ENCODE measurements around the gene FAM90A1. TPM values are rescaled to one million over a fixed set of nuclear protein-coding genes. Genes with fewer than 3 reads are reported as not detected.
"Not testable (repeated sequence)": the region's sequence is repeated elsewhere in the genome, so short reads cannot be mapped to it uniquely, and the experiment has no call there.

Gene FAM90A1, protein sequence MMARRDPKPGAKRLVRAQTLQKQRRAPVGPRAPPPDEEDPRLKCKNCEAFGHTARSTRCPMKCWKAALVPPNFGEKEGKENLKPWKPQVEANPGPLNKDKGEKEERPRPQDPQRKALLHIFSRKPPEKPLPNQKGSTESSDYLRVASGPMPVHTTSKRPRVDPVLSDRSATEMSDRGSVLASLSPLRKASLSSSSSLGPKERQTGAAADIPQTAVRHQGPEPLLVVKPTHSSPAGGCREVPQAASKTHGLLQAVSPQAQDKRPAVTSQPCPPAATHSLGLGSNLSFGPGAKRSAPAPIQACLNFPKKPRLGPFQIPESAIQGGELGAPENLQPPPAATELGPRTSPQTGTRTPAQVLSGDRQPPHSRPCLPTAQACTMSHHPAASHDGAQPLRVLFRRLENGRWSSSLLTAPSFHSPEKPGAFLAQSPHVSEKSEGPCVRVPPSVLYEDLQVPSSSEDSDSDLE
- total RNA-seq = not detected

DNA sequence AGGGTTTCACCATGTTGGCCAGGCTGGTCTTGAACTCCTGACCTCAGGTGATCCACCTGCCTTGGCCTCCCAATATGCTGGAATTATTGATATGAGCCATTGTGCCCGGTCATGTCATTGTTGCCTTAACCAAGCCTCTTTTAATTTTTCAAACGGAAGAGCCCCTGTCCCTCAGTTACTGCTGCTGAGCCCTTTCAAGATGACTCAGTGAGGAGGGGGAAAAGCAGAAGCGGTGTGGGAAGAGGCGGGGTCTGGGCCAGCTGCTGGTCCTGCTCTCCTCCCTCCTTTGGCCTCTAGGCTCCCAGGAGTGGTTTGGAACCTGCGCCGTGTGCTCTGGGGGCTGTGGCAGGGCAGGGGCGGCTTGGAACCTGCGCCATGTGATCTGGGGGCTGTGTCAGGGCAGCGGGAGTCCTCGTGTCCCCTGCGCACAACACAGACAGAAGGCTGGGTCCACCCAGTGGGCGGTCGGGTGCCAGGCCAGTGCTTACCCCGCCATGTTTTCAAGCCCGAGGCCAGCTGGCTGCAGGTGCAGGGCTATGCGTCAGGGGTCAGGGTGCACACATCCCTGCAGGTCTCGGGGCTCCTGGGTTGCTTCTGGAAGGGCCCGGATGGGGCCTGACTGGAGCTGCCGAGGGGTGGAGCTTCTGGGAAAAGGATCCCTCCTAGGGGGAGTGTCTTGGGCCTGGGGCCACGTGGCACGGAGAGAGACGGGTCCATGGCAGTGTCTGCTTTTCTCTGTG is at the start of gene FAM90A1:
Gene FAM90A1 (minus strand): TSS at position 627 of the 740 bp plus-strand sequence. CDS start 2,786 bp downstream, outside the sequence.
- peak within 1 kb of the TSS in 1 of 2 donors; percentile 48 for H3K4me3 ChIP-seq
- H3K9me3 ChIP-seq; intact Hi-C loops (cut with DNase I); H3K27me3 ChIP-seq; H3K27ac ChIP-seq; H3K36me3 ChIP-seq; DNase-seq (ENCODE audit: extremely low spot score in 2 of 2): not testable (repeated sequence)
- peaks cover 11% of the 10 kb centered on the region for H3K4me1 ChIP-seq

DNA sequence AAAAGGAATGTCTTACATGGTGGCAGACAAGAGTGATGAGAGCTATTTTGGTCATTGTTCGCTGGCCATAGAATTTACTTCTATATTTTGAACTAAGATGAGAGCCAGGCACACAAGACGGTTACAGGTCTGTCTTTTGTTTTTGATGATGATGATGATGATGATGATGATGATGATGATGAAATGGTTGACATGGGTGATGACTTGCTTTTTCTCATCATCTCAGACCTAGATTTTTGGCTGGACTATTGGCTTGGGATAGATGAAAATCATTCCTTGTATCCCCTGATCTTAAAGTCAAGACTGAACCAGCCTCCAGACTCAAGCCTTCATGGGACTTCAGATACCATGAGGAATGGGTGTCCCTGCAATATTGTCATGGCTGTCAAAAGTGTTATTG is 49.0 kb upstream of the FAM90A1 start:
- H3K27me3 ChIP-seq; H3K4me3 ChIP-seq; H3K36me3 ChIP-seq; H3K4me1 ChIP-seq; H3K27ac ChIP-seq; DNase-seq (ENCODE audit: extremely low spot score in 2 of 2); H3K9me3 ChIP-seq; intact Hi-C loops (cut with DNase I): not testable (repeated sequence)

DNA sequence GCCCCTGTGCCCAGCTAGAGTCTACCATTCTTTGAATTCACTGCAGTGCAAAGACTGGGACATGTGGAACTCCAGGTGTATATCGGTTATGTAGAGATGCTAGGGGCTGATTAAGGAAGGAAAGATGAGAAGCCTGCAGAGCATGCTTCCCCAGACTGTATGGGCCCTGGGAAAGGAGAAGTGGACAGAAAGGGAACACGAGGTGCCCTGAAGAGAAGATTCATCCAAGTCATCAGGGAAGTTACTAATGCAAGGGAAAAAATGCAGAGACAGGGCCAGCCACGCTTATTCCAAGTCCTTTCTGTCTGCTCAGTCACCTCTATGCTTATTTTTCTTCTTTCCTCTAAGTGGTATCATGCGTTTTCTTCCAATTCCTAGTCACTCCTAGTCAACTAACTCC is 39.3 kb upstream of the FAM90A1 start:
- intact Hi-C loops (cut with DNase I); H3K27me3 ChIP-seq; H3K27ac ChIP-seq; DNase-seq (ENCODE audit: extremely low spot score in 2 of 2); H3K9me3 ChIP-seq; H3K4me3 ChIP-seq; H3K36me3 ChIP-seq; H3K4me1 ChIP-seq: not testable (repeated sequence)

DNA sequence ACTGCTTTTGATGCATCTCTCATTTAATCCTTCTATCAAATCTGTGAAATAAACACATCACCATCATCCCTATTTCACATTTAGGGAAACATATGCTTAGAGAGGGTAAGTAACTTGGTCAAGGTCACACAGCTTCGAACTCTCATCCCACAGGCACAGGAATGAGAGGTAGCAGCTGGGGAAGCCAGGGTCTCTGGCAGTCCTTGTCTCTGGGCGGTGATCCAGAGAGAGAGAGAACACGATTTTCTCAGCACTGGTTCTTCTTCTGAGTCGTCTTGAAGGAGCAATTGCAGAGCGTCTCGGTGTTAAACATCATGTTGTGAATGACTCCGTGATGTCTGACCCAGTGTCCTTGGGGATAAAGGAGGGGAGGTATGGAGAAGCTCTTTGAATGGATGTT is 36.8 kb upstream of the FAM90A1 start:
- H3K27ac ChIP-seq; intact Hi-C loops (cut with DNase I); H3K4me3 ChIP-seq; H3K27me3 ChIP-seq; H3K4me1 ChIP-seq; H3K36me3 ChIP-seq; H3K9me3 ChIP-seq; DNase-seq (ENCODE audit: extremely low spot score in 2 of 2): not testable (repeated sequence)

DNA sequence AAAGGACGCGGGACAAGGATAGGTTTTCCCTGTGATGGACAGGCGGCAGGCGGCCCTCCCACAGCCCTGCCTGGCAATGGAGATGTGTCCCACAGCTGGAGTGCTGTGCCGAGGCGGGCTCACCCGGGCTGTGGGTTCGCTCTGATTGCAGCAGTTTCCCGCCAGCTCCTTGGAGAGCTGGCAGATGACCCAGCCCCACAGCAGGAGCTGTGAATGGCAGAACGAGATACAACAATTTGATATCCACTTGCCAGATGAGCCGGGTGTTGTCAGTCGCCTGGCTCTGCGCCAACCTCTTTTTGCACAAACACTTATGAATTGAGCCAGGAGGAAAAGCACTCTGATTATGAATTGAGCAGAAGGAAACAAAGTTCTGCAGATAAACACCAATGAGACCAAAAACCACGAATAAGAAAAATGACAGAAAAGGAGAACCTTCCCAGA is 33.7 kb upstream of the FAM90A1 start:
- DNase-seq (ENCODE audit: extremely low spot score in 2 of 2); H3K27ac ChIP-seq; intact Hi-C loops (cut with DNase I); H3K4me1 ChIP-seq; H3K36me3 ChIP-seq; H3K27me3 ChIP-seq; H3K9me3 ChIP-seq: not testable (repeated sequence)
- H3K4me3 ChIP-seq = peak overlapping the region in 1 of 2 donors; percentile 26

DNA sequence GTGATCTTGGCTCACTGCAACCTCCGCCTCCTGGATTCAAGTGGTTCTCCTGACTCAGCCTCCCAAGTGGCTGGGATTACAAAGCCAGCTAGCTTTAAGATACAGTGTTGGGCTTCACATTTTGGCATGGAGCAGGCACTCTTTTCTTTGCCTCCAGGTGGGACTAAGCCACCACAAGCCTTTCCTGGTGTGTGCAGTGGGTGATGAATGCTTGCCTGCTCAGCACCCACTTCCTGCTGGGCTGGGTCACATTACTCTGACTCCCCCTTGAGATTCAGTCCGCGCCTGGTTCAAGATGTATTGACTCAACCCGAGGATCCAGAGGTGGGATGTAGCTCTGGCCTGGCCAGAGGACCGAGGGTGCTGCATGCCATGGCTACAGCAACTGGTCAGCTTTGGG is 28.9 kb upstream of the FAM90A1 start:
- H3K27me3 ChIP-seq; intact Hi-C loops (cut with DNase I); H3K36me3 ChIP-seq; H3K27ac ChIP-seq; DNase-seq (ENCODE audit: extremely low spot score in 2 of 2); H3K4me3 ChIP-seq; H3K4me1 ChIP-seq; H3K9me3 ChIP-seq: not testable (repeated sequence)

DNA sequence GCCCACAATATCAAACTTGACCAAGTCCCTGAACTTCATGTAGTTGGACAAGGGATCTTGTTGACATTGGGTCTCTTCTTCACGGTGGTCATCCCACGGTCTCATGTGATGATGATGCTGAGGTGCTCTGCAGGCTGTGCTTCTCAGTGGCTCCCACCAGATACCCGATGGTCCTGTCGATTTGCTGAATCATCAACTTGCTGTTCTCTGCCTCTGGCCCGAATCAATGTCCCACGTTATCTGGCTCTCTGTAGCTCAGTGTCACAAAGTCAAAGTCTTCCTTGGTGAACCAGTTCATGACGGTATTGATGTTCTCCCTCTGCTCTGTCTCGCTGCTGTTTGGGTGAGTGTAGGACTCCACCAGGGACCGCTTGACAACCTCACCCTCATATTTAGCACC is 27.3 kb upstream of the FAM90A1 start:
- H3K4me1 ChIP-seq; H3K27ac ChIP-seq; H3K36me3 ChIP-seq; H3K4me3 ChIP-seq; DNase-seq (ENCODE audit: extremely low spot score in 2 of 2); H3K9me3 ChIP-seq; intact Hi-C loops (cut with DNase I); H3K27me3 ChIP-seq: not testable (repeated sequence)

DNA sequence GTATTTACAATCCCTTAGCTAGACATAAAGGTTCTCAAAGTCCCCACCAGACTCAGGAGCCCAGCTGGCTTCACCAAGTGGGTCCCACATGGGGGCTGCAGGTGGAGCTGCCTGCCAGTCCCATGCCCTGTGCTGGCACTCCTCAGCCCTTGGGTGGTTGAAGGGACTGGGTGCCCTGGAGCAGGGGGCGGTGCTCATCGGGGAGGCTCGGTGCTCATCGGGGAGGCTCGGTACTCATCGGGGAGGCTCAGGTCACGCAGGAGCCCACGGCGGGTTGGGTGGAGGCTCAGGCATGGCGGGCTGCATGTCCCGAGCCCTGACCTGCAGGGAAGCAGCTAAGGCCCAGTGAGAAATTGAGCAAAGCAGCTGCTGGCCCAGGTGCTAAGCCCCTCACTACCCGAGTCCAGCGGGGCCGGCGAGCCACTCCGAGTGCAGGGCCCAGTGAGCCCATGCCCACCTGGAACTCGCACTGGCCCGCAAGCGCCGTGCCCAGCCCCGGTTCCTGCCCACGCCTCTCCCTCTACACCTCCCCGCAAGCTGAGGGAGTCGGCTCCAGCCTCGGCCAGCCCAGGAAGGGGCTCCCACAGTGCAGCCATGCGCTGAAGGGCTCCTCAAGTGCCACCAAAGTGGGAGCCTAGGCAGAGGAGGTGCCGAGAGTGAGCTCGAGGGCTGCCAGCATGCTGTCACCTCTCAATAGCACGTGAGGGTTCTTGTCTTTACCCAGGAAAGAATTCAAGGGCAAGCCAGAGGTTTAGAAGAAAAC is 24.8 kb upstream of the FAM90A1 start:
- H3K27ac ChIP-seq; intact Hi-C loops (cut with DNase I); H3K36me3 ChIP-seq; H3K9me3 ChIP-seq; DNase-seq (ENCODE audit: extremely low spot score in 2 of 2); H3K27me3 ChIP-seq; H3K4me1 ChIP-seq; H3K4me3 ChIP-seq: not testable (repeated sequence)

DNA sequence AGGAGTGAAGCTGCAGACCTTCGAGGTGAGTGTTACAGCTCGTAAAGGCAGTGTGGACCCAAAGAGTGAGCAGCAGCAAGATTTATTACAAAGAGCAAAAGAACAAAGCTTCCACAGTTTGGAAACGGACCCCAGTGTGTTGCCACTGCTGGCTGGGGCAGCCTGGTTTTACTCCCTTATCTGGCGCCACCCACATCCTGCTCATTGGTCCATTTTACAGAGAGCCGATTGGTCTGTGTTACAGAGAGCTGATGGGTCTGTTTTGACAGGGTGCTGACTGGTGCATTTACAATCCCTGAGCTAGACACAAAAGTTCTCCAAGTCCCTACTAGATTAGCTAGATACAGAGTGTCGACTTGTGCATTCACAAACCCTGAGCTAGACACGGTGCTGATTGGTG is 24.2 kb upstream of the FAM90A1 start:
- H3K4me3 ChIP-seq; intact Hi-C loops (cut with DNase I); H3K9me3 ChIP-seq; H3K36me3 ChIP-seq; DNase-seq (ENCODE audit: extremely low spot score in 2 of 2); H3K27ac ChIP-seq; H3K4me1 ChIP-seq; H3K27me3 ChIP-seq: not testable (repeated sequence)

DNA sequence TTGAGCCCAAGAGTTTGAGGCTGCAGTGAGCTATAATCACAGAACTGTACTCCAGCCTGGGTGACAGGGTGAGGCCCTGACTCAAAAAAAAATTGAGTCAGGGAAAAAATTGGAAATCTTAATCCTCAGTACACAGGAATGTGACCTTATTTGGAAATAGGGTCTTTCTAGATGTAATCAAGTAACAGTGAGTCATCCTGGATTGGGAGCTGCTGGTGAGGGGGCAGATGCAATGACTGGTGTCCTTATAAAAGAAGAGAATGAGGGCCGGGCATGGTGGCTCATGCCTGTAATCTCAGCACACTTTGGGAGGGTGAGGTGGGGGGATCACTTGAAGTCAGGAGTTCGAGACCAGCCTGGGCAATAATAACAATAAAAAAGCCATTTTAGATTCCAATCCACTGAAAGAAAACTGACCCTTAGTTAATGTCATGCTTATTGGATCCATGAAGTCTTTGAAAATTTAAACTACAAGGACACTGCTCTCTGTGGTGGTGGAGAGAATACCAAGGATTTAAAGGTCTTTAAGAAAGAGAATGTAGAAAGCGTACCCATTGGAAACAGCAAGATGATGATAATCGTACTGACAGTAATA is 19.6 kb upstream of the FAM90A1 start:
- H3K4me1 ChIP-seq; H3K36me3 ChIP-seq; H3K9me3 ChIP-seq; H3K27me3 ChIP-seq; intact Hi-C loops (cut with DNase I); H3K4me3 ChIP-seq; DNase-seq (ENCODE audit: extremely low spot score in 2 of 2); H3K27ac ChIP-seq: not testable (repeated sequence)

All from vagina (tissue), 2 donors.